OCI-LY7 (cell line): ENCODE results near the gene MATCAP1. TPM values are rescaled to one million over a fixed set of nuclear protein-coding genes. Genes with fewer than 3 reads are reported as not detected.

Experiments used
- BruUV-seq: library from RNA; stranded (reverse); fragments of 400-500 nt; replicated peaks from 2 replicates; lab custom pipeline; 2021; lab: Mats Ljungman, UMichigan
- CTCF ChIA-PET: fragments of 300-600 bp; sonication (Branson Sonifier 250); formaldehyde crosslinking; loops from one replicate; lab custom pipeline; 2022; ENCODE audit warnings: antibody characterized with exemption; ENCODE audit not compliant: unreplicated experiment; lab: Charles Lee
- POLR2A ChIA-PET: fragments of 300-600 bp; sonication (Branson Sonifier 250); formaldehyde crosslinking; loops from one replicate; lab custom pipeline; 2022; ENCODE audit warnings: antibody characterized with exemption; lab: Charles Lee
- DNase-seq: peaks from one replicate; pipeline ENCODE4 v3.0.0-alpha.2; 2015; ENCODE audit warnings: low spot score
- H2AFZ ChIP-seq: fragments of 200-600 bp; sonication (generic), shearing (Covaris generic); 2 replicates; pipeline ENCODE4 v1.6.1; 2014; ENCODE audit warnings: mild to moderate bottlenecking, antibody characterized with exemption, low read length, moderate library complexity
- H3K27ac ChIP-seq: fragments of 200-600 bp; sonication (generic); 2 replicates; pipeline ENCODE4 v1.5.1; 2014; ENCODE audit warnings: mixed run types, low read depth, mild to moderate bottlenecking, moderate library complexity, low read length, inconsistent platforms; ENCODE audit not compliant: poor library complexity, severe bottlenecking
- H3K36me3 ChIP-seq: fragments of 200-600 bp; sonication (generic); 2 replicates; pipeline ENCODE4 v1.6.1; 2014; ENCODE audit warnings: mild to moderate bottlenecking, antibody characterized with exemption, low read length, moderate library complexity, mixed read lengths; ENCODE audit not compliant: insufficient read depth
- H3K4me1 ChIP-seq: fragments of 200-600 bp; sonication (generic); 2 replicates; pipeline ENCODE4 v1.5.1; 2014; ENCODE audit warnings: mild to moderate bottlenecking, low read length; ENCODE audit not compliant: insufficient read depth, poor library complexity, severe bottlenecking
- H3K4me2 ChIP-seq: fragments of 200-600 bp; sonication (generic); 2 replicates; pipeline ENCODE4 v1.6.1; 2014; ENCODE audit warnings: mild to moderate bottlenecking, low read length
- H3K4me3 ChIP-seq: fragments of 200-600 bp; sonication (generic); 2 replicates; pipeline ENCODE4 v1.5.1; 2014; ENCODE audit warnings: mild to moderate bottlenecking, low read depth, low read length; ENCODE audit not compliant: poor library complexity, severe bottlenecking
- H3K79me2 ChIP-seq: fragments of 200-600 bp; sonication (generic); 2 replicates; pipeline ENCODE4 v1.6.1; 2016; ENCODE audit warnings: low read depth, mild to moderate bottlenecking, low read length, moderate library complexity, mixed read lengths; ENCODE audit not compliant: insufficient read depth
- H3K9me2 ChIP-seq: fragments of 200-600 bp; sonication (generic); 2 replicates; pipeline ENCODE4 v1.6.1; 2016; ENCODE audit warnings: mild to moderate bottlenecking, low read length, mixed read lengths; ENCODE audit not compliant: insufficient read depth
- H3K9me3 ChIP-seq: fragments of 200-600 bp; sonication (generic); 2 replicates; pipeline ENCODE4 v1.6.1; 2014; ENCODE audit warnings: mild to moderate bottlenecking, mixed run types, low read length, mixed read lengths
- H4K20me1 ChIP-seq: fragments of 200-600 bp; sonication (generic); 2 replicates; pipeline ENCODE4 v1.6.1; 2014; ENCODE audit warnings: mild to moderate bottlenecking, antibody characterized with exemption, low read length, moderate library complexity, mixed read lengths; ENCODE audit not compliant: insufficient read depth
- CTCF ChIP-seq: fragments of 200-600 bp; sonication (generic); conservative IDR thresholded peaks from 2 replicates; pipeline ENCODE4 v1.5.1; 2014; ENCODE audit warnings: mild to moderate bottlenecking, antibody characterized with exemption, low read length, moderate library complexity, mixed read lengths
- EZH2phosphoT487 ChIP-seq: fragments of 200-600 bp; sonication (generic); IDR thresholded peaks from 2 replicates; pipeline ENCODE4 v1.6.1; 2018; ENCODE audit warnings: low read depth, borderline replicate concordance, mild to moderate bottlenecking, mixed run types, antibody characterized with exemption, low read length, moderate library complexity, mixed read lengths
- intact Hi-C: fragments of 100-400 bp; cut with micrococcal nuclease; formaldehyde crosslinking; loops from one replicate; pipeline ENCODE4 v1.10.0; 2022; ENCODE audit not compliant: unreplicated experiment
- total RNA-seq, 2 experiments: library from RNA; depleted of rRNA in 1 of 2; stranded (reverse); fragments of >200 nt in 1 of 2; shearing (Covaris generic) in 1 of 2; gene quantifications; 2 replicates each; pipeline ENCODE4 v1.2.3, GENCODE V29; 2014 to 2022

Gene MATCAP1
- total RNA-seq, 2 experiments from 2014 or later: 22.9 to 39.6 TPM

DNA sequence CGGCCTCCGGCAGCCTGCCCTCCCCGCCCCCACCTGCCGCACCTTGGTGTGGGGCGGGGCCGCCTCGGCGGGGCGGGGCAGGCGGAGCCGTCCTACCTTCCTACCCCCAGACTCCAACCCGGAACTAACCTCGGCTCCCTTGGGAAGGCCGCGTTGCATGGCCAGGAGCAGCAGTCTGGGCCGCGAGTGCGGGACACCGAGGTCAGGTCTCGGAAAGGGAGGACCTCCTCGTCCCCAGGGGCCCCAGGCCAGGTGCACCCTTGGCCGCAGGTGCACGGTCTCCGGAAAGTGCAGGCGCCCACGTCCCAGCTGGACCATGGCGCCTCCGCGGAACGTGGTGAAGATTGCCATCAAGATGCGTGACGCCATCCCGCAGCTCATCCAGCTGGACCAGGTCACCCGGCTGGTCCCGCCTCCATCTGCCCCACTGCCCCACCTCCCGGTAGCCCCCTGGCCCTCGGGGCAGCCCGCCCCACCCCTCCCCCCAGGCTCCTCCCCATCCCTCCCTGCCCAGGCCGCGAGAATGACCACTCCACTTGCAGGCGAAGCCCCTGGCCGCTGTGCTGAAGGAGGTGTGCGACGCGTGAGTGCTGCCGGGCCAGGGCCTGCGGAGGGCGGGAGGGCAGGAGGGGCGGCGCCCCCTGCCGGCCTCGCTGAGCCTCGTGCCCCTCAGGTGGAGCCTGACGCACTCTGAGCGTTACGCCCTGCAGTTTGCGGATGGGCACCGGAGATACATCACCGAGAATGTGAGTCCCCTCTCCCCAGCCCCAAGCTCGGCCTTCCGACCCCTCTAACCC lies 15.4 kb upstream of the MATCAP1 start, which contains the start of gene ELMO3:
Gene ELMO3 (plus strand): TSS at position 121 of the 797 bp plus-strand sequence. CDS start 196 bp downstream, at position 317.
- Histone ChIP-seq H3K4me1 (peaks cover under 1% of the 10 kb centered on the region), H3K9me3 (no peaks in the 10 kb centered on the region), H3K79me2 (no peaks in the 10 kb centered on the region), H3K9me2 (no peaks in the 10 kb centered on the region), H4K20me1 (no peaks in the 10 kb centered on the region), H3K4me2 (no peak within 1 kb of the TSS), H2AFZ (no peak within 1 kb of the TSS), H3K36me3 (peaks cover 96% of the 10 kb centered on the region), H3K27ac (no peak within 1 kb of the TSS), H3K4me3 (no peak within 1 kb of the TSS)
- ChIA-PET CTCF (no interaction called here), POLR2A (no interaction called here)
- DNase-seq: no peak
- intact Hi-C loops: no loop called here
- BruUV-seq: no TSS peak
- TF ChIP-seq EZH2phosphoT487 (no peak), CTCF (no peak)

- H2AFZ ChIP-seq: no peak overlapping the region
- H3K79me2 ChIP-seq: peaks cover 9% of the 10 kb centered on the region
- H3K9me2 ChIP-seq: no peaks in the 10 kb centered on the region
- TF ChIP-seq EZH2phosphoT487 (no peak), CTCF (peak; percentile 82)
- H3K27ac ChIP-seq: no peak overlapping the region
- ChIA-PET POLR2A (interaction anchor here (0.6 kb wide), 2 partner anchors 234 to 317 kb away, joined by 4 to 11 read pairs; no protein-coding TSS in a partner anchor), CTCF (no interaction called here)
- intact Hi-C loops: no loop called here
- DNase-seq: peak; percentile 35
- peaks cover 9% of the 10 kb centered on the region for H3K4me1 ChIP-seq
- no peak overlapping the region for H3K4me2 ChIP-seq
- no peak overlapping the region for H3K4me3 ChIP-seq
- no peaks in the 10 kb centered on the region for H3K9me3 ChIP-seq
- H3K36me3 ChIP-seq: peaks cover 96% of the 10 kb centered on the region
- H4K20me1 ChIP-seq: peaks cover 6% of the 10 kb centered on the region; the same call in 1 of the 2 replicates
- TSS peak; percentile 74 for BruUV-seq
These were observed 14.5 kb upstream of the MATCAP1 start for GRCh38 chr16:67198238-67198734.
